Stomach (tissue), 9 donors: Measurements from ENCODE around the gene GPS1. TPM values are rescaled to one million over a fixed set of nuclear protein-coding genes. Genes with fewer than 3 reads are reported as not detected.

Experiments used
- DNase-seq, 2 donors: peaks; one replicate each; pipeline versions ENCODE4 v3.0.0 to v3.0.0-alpha.2; 2013 to 2019
- H3K27ac ChIP-seq, 5 donors: fragments of 200-600 bp in 4 of 5; sonication (generic) in 4 of 5; one replicate each; pipeline ENCODE4 v1.5.1; 2013 to 2019; ENCODE audit warnings: mild to moderate bottlenecking in 1 of 5, moderate library complexity in 1 of 5
- H3K27me3 ChIP-seq, 3 donors: fragments of 200-600 bp; sonication (generic); one replicate each; pipeline ENCODE4 v1.5.1; 2017 to 2019; ENCODE audit warnings: mixed run types in 1 of 3
- H3K36me3 ChIP-seq, 4 donors: fragments of 200-600 bp; sonication (generic); 1 replicate in 3 of 4; 2 replicates in 1 of 4; pipeline ENCODE4 v1.5.1; 2016 to 2019
- H3K4me1 ChIP-seq, 4 donors: fragments of 200-600 bp; sonication (generic); one replicate each; pipeline ENCODE4 v1.5.1; 2016 to 2019
- H3K4me3 ChIP-seq, 4 donors: fragments of 200-600 bp; sonication (generic) in 3 of 4; one replicate each; pipeline ENCODE4 v1.5.1; 2016 to 2019; ENCODE audit warnings: mild to moderate bottlenecking in 1 of 4
- H3K9me3 ChIP-seq, 4 donors: fragments of 200-600 bp; sonication (generic); one replicate each; pipeline ENCODE4 v1.5.1; 2016 to 2019
- EP300 ChIP-seq: sonication (generic); formaldehyde crosslinking; IDR thresholded peaks from one replicate; pipeline ENCODE4 v1.6.1; 2017; ENCODE audit warnings: antibody characterized with exemption
- POLR2A ChIP-seq, 4 donors: fragments of 450-650 bp; IDR thresholded peaks; one replicate each; pipeline ENCODE4 v1.6.1; 2016; ENCODE audit warnings: antibody characterized with exemption in 4 of 4, control low read depth in 2 of 4, mild to moderate bottlenecking in 1 of 4, moderate library complexity in 1 of 4
- POLR2AphosphoS5 ChIP-seq, 3 donors: sonication (generic); formaldehyde crosslinking; IDR thresholded peaks; one replicate each; pipeline ENCODE4 v1.6.1; 2016; ENCODE audit warnings: antibody characterized with exemption in 3 of 3
- WGBS, 5 donors: extraction: QIAGEN DNeasy Blood & Tissue Kit in 3 of 5; methylation state at CpG; one replicate each; pipeline versions ENCODE4 v1.1.5 to v1.1.7; 2013 to 2018; 5-methylcytosine and 5-hydroxymethylcytosine counted together
- intact Hi-C: fragments of 100-400 bp; cut with DNase I; formaldehyde crosslinking; loops from one replicate; pipeline ENCODE4 v1.15.1; 2023; ENCODE audit warnings: low total_unique reads
- polyA plus RNA-seq, 3 donors: library from polyadenylated mRNA; stranded (reverse); fragments of 200-250 nt; gene quantifications; one replicate each; pipeline ENCODE4 v1.2.3, GENCODE V29; 2013
- total RNA-seq, 5 donors: library from RNA; depleted of rRNA; stranded (reverse); fragments of >200 nt; gene quantifications; one replicate each; pipeline versions ENCODE4 v1.1.0 to v1.2.3, GENCODE V29; 2014 to 2016
- TF ChIP-seq, protein P1 (sequence below), 7 experiments: fragments of 450-650 bp in 4 of 7; fragments of 200-600 bp in 3 of 7; sonication (generic) in 3 of 7; IDR thresholded peaks; one replicate each; pipeline ENCODE4 v1.5.1; 2016 to 2019; ENCODE audit warnings: antibody characterized with exemption in 7 of 7, control low read depth in 2 of 7, mild to moderate bottlenecking in 1 of 7
- donor health status: healthy with polysubstance abuse.
- donor health status: Bipolar disorder and iron deficiency.
- donor health status: healthy.

The GPS1 gene
- total and polyA plus RNA-seq, 8 donors = 28.0 to 329 (median 101) TPM

DNA sequence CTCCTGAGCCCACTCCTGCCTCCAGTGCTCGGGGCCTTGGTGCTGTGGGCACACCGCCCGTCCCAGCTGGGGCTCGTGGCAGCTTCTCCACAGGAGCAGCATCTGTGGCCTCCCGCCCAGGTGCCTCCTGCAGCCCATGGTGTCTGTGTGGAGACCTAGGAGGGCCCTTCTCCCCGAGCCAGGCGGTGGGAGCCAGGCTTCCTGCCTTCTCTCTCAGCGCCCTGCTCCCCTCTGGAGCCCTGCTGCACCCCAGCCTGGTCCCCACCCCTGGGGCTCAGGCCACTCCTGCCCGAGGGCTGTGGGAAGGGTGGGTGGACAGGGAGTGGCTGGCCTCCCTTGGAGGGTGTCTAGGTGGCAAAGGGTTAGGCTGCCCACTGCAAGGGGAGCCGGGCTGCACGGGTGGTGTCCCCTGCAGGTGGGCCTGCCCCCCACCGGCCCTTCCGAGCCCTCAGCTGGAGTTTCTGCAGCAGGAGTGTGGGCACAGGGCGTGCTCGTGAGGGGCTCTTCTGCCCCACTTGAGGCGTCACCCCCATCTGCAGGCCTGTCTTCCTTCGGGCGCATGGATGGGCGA lies 40.0 kb upstream of the GPS1 start:
- no peaks in the 10 kb centered on the region for H3K27me3 ChIP-seq
- no peak overlapping the region for H3K4me3 ChIP-seq
- DNase-seq = no peak
- TF ChIP-seq, protein P1, sequence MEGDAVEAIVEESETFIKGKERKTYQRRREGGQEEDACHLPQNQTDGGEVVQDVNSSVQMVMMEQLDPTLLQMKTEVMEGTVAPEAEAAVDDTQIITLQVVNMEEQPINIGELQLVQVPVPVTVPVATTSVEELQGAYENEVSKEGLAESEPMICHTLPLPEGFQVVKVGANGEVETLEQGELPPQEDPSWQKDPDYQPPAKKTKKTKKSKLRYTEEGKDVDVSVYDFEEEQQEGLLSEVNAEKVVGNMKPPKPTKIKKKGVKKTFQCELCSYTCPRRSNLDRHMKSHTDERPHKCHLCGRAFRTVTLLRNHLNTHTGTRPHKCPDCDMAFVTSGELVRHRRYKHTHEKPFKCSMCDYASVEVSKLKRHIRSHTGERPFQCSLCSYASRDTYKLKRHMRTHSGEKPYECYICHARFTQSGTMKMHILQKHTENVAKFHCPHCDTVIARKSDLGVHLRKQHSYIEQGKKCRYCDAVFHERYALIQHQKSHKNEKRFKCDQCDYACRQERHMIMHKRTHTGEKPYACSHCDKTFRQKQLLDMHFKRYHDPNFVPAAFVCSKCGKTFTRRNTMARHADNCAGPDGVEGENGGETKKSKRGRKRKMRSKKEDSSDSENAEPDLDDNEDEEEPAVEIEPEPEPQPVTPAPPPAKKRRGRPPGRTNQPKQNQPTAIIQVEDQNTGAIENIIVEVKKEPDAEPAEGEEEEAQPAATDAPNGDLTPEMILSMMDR (IDR thresholded peaks at IDR 0.05) = no peak
- TF ChIP-seq POLR2A (IDR thresholded peaks at IDR 0.05) (no peak), EP300 (no peak), POLR2AphosphoS5 (IDR thresholded peaks at IDR 0.05) (no peak)
- peaks cover 0 to 40% (median 30%) of the 10 kb centered on the region in 4 donors for H3K36me3 ChIP-seq
- 88 to 98% (median 92%) methylated on average over 7 to 19 of the region's 19 CpGs for WGBS, 5 donors
- H3K4me1 ChIP-seq = peaks cover 0 to 19% (median 5%) of the 10 kb centered on the region in 4 donors
- peak overlapping the region in 1 of 5 donors; percentile 77 for H3K27ac ChIP-seq
- H3K9me3 ChIP-seq = no peaks in the 10 kb centered on the region
- intact Hi-C loops = no loop called here

DNA sequence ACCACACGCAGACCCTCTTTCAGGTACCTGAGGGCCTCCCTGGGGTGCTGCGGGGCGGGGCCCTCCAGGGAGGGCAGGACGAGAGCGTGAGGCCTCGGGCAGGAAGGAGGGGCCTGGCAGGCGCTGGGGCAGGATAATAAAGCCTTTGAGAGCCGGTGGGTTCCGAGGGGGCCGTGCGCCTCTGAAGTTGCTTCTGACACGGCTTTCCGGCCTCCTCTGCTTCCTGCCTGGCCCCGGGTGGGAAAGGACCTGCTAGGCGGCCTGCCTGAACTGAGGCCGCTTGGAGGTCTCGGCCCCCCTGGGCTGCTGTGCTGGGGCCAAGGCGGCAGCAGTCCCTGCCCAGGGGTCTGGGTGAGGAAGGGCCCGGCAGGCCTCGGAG lies 39.4 kb upstream of the GPS1 start:
- H3K36me3 ChIP-seq = peaks cover 0 to 40% (median 30%) of the 10 kb centered on the region in 4 donors
- TF ChIP-seq POLR2AphosphoS5 (IDR thresholded peaks at IDR 0.05) (no peak), EP300 (no peak), POLR2A (IDR thresholded peaks at IDR 0.05) (no peak)
- TF ChIP-seq, protein P1 (IDR thresholded peaks at IDR 0.05) = no peak
- WGBS, 5 donors = 71 to 88% (median 82%) methylated on average over 16 to 20 of the region's 20 CpGs
- no peaks in the 10 kb centered on the region for H3K9me3 ChIP-seq
- no peak overlapping the region for H3K4me3 ChIP-seq
- intact Hi-C loops = no loop called here
- DNase-seq = no peak
- H3K27ac ChIP-seq = peak overlapping the region in 3 of 5 donors; percentile 33 to 77 (median 38)
- H3K27me3 ChIP-seq = no peaks in the 10 kb centered on the region
- peaks cover 0 to 18% (median 6%) of the 10 kb centered on the region in 4 donors for H3K4me1 ChIP-seq

DNA sequence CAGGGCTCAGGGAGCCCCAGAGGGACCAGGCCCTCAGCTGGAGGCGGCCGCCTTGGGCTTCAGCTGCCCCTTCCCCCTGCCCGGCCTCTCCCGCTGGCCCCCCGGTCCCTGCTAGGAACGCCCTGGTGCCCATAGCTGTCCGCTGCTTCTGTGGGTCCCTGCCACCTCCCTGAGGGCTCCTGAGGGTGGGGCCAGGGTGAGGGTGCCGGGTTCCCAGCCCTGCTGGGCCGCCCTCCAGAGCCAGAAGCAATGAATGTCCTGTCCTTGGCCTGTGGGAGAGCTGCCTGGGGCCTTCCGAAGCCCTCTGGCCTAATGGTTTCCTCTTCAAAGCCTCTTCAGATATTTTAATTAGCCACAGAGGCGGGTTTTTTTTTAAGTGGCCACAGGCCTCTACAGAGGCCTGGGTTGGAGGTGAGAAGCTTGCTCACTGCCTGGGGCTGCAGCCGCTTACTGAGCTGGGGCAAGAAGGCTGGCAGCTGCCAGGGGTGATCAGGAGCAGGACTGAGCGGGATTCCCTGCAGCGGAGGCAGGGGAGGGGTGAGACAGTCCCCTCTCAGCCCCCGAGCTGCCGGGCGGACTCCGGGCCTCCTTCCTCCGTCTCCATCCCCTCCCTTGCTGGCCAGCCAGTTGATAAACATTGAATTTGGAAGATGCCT lies 38.9 kb upstream of the GPS1 start:
- H3K4me3 ChIP-seq = no peak overlapping the region

DNA sequence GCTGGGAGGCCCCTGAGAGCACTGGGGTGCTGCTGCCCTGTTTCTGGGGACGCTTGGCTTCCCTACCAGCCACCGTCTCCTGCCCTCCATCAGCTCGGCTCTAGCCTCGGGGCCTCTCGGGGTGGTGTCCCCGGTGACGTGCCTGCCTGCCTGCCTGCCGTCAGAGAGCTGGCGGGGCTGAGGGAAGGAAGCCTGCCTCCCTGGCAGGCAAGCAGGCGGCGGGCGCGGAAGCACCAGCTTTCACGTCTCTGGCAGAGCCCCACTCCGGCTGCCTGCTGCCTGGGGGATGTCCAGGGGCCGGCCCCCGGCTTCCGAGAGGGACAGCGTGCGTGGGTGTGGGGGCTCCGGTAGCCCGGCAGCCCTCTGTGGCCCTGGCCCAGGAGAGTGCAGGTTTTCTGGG lies 38.4 kb upstream of the GPS1 start:
- H3K4me1 ChIP-seq = peaks cover 0 to 19% (median 12%) of the 10 kb centered on the region in 4 donors
- DNase-seq = peak in 1 of 2 donors; percentile 69
- intact Hi-C loops = no loop called here
- H3K9me3 ChIP-seq = no peaks in the 10 kb centered on the region
- peak overlapping the region in 2 of 5 donors; percentile 33 to 77 for H3K27ac ChIP-seq
- H3K36me3 ChIP-seq = peaks cover 0 to 43% (median 38%) of the 10 kb centered on the region in 4 donors
- no peak overlapping the region for H3K4me3 ChIP-seq
- no peaks in the 10 kb centered on the region for H3K27me3 ChIP-seq
- TF ChIP-seq POLR2AphosphoS5 (IDR thresholded peaks at IDR 0.05) (peak in 1 of 3 donors; percentile 20), EP300 (no peak), POLR2A (IDR thresholded peaks at IDR 0.05) (no peak)
- TF ChIP-seq, protein P1 (IDR thresholded peaks at IDR 0.05) = no peak
- 73 to 82% (median 77%) methylated on average over 17 to 22 of the region's 22 CpGs for whole genome bisulfite sequencing, 5 donors

More for the DNA sequence above, 38.9 kb upstream of the GPS1 start:
- DNase-seq = no peak
- intact Hi-C loops = no loop called here
- H3K9me3 ChIP-seq = no peaks in the 10 kb centered on the region
- 75 to 91% (median 79%) methylated on average over 10 to 19 of the region's 19 CpGs for WGBS, 5 donors
- peak overlapping the region in 3 of 5 donors; percentile 33 to 77 (median 38) for H3K27ac ChIP-seq
- peaks cover 0 to 40% (median 32%) of the 10 kb centered on the region in 4 donors for H3K36me3 ChIP-seq
- TF ChIP-seq EP300 = no peak
- TF ChIP-seq, protein P1 (IDR thresholded peaks at IDR 0.05) = no peak
- no peak for TF ChIP-seq POLR2AphosphoS5 (IDR thresholded peaks at IDR 0.05)
- peaks cover 0 to 18% (median 6%) of the 10 kb centered on the region in 4 donors for H3K4me1 ChIP-seq
- H3K27me3 ChIP-seq = no peaks in the 10 kb centered on the region
